GM13977 (cell line): ENCODE data around the gene SNAPC3.

Source experiments
- DNase-seq: peaks from one replicate; pipeline ENCODE4 v3.0.0; 2012; ENCODE audit warnings: low spot score
- CTCF ChIP-seq: IDR thresholded peaks from 2 replicates; pipeline ENCODE4 v1.5.1; 2012; ENCODE audit warnings: mild to moderate bottlenecking, control low read depth; ENCODE audit not compliant: insufficient read depth; ENCODE audit errors: extremely low read depth, missing control alignments
- in situ Hi-C: fragments of 300-500 bp; cut with MboI; formaldehyde crosslinking; loops from one replicate; pipeline ENCODE4 v1.12.0; 2022; ENCODE audit warnings: low sequenced_read_pairs, low pct_unique_long_range_greater_than_20kb, mixed read lengths, inconsistent platforms; ENCODE audit not compliant: unreplicated experiment

SNAPC3 gene

GRCh38 chr9:15381491-15381890 lies 41.2 kb upstream of the SNAPC3 start:
- in situ Hi-C loops, result no loop called here
- no peak for DNase-seq
- TF ChIP-seq CTCF, result no peak

GRCh38 chr9:15386465-15386864 lies 36.2 kb upstream of the SNAPC3 start:
- in situ Hi-C loops, result no loop called here
- DNase-seq, result no peak
- TF ChIP-seq CTCF, result no peak

- DNase-seq, result no peak
- TF ChIP-seq CTCF, result no peak
- in situ Hi-C loops, result no loop called here
Observed at GRCh38 chr9:15389173-15389572, 33.5 kb upstream of the SNAPC3 start.

GRCh38 chr9:15389631-15390030 lies 33.0 kb upstream of the SNAPC3 start:
- no peak for TF ChIP-seq CTCF
- in situ Hi-C loops, result no loop called here
- no peak for DNase-seq

- in situ Hi-C loops, result no loop called here
- TF ChIP-seq CTCF, result no peak
- no peak for DNase-seq
Observed at GRCh38 chr9:15390201-15390600, 32.5 kb upstream of the SNAPC3 start.

- in situ Hi-C loops, result no loop called here
- DNase-seq, result no peak
- TF ChIP-seq CTCF, result no peak
Observed at GRCh38 chr9:15392363-15392762, 30.3 kb upstream of the SNAPC3 start.
